ENCODE measurements around the gene CP.

The CP gene

DNA sequence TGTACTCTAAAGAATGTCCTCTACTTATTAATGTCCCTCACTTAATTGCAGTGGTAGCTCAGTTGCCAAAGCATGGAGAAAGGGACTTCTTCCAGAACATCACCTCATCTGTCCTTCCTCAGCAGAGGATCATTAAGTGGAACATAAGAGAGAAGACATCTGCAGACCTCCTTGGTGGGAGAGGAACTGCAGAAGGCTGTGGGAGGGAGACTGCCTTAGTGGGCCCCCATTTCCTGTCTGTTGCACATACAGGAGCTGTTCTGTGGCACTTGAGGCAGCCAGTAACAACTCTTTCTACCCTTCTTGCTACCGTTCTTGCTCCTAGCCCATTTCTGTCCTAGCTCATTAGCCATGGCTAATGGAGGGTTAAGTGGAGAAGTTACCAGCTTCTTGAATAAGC, 58.6 kb downstream of the CP start:
- Histone ChIP-seq H3K4me2 (ENCODE audit: insufficient read depth, low read length) (no peak overlapping the region), H2AFZ (ENCODE audit: low read depth, low read length) (no peak overlapping the region), H3K27me3 (ENCODE audit: insufficient read depth, low read length, poor library complexity) (no peaks in the 10 kb centered on the region), H3K4me3 (ENCODE audit: low read depth in 1 of 2, low read length in 2 of 2) (no peak overlapping the region), H3K27ac (ENCODE audit: low read length) (no peak overlapping the region; the same call in 1 of the 2 replicates), H3K4me1 (ENCODE audit: insufficient read depth, low read length) (peaks cover 8% of the 10 kb centered on the region), H3K9me3 (ENCODE audit: insufficient read depth, low read length, severe bottlenecking) (no peaks in the 10 kb centered on the region), H3K9ac (ENCODE audit: low read depth, low read length) (no peak overlapping the region), H4K20me1 (ENCODE audit: insufficient read depth, low read length) (no peaks in the 10 kb centered on the region), H3K36me3 (ENCODE audit: insufficient read depth, low read length) (peaks cover 72% of the 10 kb centered on the region), H3K79me2 (ENCODE audit: insufficient read depth, low read length) (no peaks in the 10 kb centered on the region)
- TF ChIP-seq, protein P1, sequence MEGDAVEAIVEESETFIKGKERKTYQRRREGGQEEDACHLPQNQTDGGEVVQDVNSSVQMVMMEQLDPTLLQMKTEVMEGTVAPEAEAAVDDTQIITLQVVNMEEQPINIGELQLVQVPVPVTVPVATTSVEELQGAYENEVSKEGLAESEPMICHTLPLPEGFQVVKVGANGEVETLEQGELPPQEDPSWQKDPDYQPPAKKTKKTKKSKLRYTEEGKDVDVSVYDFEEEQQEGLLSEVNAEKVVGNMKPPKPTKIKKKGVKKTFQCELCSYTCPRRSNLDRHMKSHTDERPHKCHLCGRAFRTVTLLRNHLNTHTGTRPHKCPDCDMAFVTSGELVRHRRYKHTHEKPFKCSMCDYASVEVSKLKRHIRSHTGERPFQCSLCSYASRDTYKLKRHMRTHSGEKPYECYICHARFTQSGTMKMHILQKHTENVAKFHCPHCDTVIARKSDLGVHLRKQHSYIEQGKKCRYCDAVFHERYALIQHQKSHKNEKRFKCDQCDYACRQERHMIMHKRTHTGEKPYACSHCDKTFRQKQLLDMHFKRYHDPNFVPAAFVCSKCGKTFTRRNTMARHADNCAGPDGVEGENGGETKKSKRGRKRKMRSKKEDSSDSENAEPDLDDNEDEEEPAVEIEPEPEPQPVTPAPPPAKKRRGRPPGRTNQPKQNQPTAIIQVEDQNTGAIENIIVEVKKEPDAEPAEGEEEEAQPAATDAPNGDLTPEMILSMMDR (IDR thresholded peaks at IDR 0.05; ENCODE audit: borderline replicate concordance, extremely low read depth, low read length, poor library complexity, severe bottlenecking), result no peak
- DNase-seq, result peak; percentile 55
- ATAC-seq (ENCODE audit: insufficient read depth, low read depth), result peak; percentile 100

GRCh38 chr3:149162007-149162406, 59.6 kb downstream of the CP start:
- TF ChIP-seq, protein P1 (IDR thresholded peaks at IDR 0.05; ENCODE audit: borderline replicate concordance, extremely low read depth, low read length, poor library complexity, severe bottlenecking), result no peak
- no peak for TF ChIP-seq EZH2 (IDR thresholded peaks at IDR 0.05; ENCODE audit: borderline replicate concordance, low read depth, low read length, severe bottlenecking)
- Histone ChIP-seq H3K79me2 (ENCODE audit: insufficient read depth, low read length) (no peaks in the 10 kb centered on the region), H3K4me2 (ENCODE audit: insufficient read depth, low read length) (no peak overlapping the region), H3K27me3 (ENCODE audit: insufficient read depth, low read length, poor library complexity) (no peaks in the 10 kb centered on the region), H2AFZ (ENCODE audit: low read depth, low read length) (no peak overlapping the region), H4K20me1 (ENCODE audit: insufficient read depth, low read length) (no peaks in the 10 kb centered on the region), H3K27ac (ENCODE audit: low read length) (no peak overlapping the region), H3K4me3 (ENCODE audit: low read depth in 1 of 2, low read length in 2 of 2) (no peak overlapping the region), H3K4me1 (ENCODE audit: insufficient read depth, low read length) (peaks cover 8% of the 10 kb centered on the region), H3K9ac (ENCODE audit: low read depth, low read length) (no peak overlapping the region), H3K36me3 (ENCODE audit: insufficient read depth, low read length) (peaks cover 71% of the 10 kb centered on the region), H3K9me3 (ENCODE audit: insufficient read depth, low read length, severe bottlenecking) (no peaks in the 10 kb centered on the region)
- no peak for ATAC-seq (ENCODE audit: insufficient read depth, low read depth)
- DNase-seq, result no peak

DNA sequence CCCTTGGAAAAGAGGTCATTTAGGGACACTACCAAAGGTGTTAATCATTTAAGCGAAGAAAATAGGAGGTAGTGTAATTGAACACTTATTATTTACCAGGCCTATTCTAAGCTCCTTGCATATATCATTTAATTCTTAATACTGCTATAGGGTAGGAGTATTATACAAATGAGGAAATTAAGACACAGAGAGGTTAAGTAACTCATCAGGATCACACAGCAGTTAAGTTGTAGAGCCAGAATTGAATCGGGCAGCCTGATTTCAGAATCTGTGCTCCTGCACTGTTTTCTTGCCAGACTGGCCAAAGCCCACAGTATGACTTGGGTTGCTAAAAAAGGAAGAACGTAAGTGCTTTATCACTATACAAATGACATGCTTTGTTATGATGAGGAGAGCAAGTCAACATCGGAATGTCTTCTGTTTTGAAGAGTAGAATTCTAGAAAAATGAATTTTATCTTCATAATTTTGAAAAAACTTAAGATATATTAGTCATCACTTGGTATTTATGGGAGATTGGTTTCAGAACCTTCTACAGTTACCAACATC, 60.8 kb downstream of the CP start:
- Histone ChIP-seq H4K20me1 (ENCODE audit: insufficient read depth, low read length) (no peaks in the 10 kb centered on the region), H2AFZ (ENCODE audit: low read depth, low read length) (no peak overlapping the region), H3K27ac (ENCODE audit: low read length) (no peak overlapping the region), H3K4me1 (ENCODE audit: insufficient read depth, low read length) (peaks cover 8% of the 10 kb centered on the region), H3K36me3 (ENCODE audit: insufficient read depth, low read length) (peaks cover 70% of the 10 kb centered on the region), H3K4me2 (ENCODE audit: insufficient read depth, low read length) (no peak overlapping the region), H3K4me3 (ENCODE audit: low read depth in 1 of 2, low read length in 2 of 2) (no peak overlapping the region), H3K79me2 (ENCODE audit: insufficient read depth, low read length) (no peaks in the 10 kb centered on the region), H3K9me3 (ENCODE audit: insufficient read depth, low read length, severe bottlenecking) (no peaks in the 10 kb centered on the region), H3K9ac (ENCODE audit: low read depth, low read length) (no peak overlapping the region), H3K27me3 (ENCODE audit: insufficient read depth, low read length, poor library complexity) (no peaks in the 10 kb centered on the region)
- DNase-seq, result no peak
- ATAC-seq (ENCODE audit: insufficient read depth, low read depth), result no peak
- no peak for TF ChIP-seq EZH2 (IDR thresholded peaks at IDR 0.05; ENCODE audit: borderline replicate concordance, low read depth, low read length, severe bottlenecking)
- TF ChIP-seq, protein P1 (IDR thresholded peaks at IDR 0.05; ENCODE audit: borderline replicate concordance, extremely low read depth, low read length, poor library complexity, severe bottlenecking), result no peak

GRCh38 chr3:149153402-149153801, 68.2 kb downstream of the CP start:
- ATAC-seq (ENCODE audit: insufficient read depth, low read depth) (no peak), DNase-seq (no peak)
- Histone ChIP-seq H3K4me3 (ENCODE audit: low read depth in 1 of 2, low read length in 2 of 2) (no peak overlapping the region), H3K79me2 (ENCODE audit: insufficient read depth, low read length) (no peaks in the 10 kb centered on the region), H3K4me2 (ENCODE audit: insufficient read depth, low read length) (no peak overlapping the region), H3K27ac (ENCODE audit: low read length) (no peak overlapping the region), H3K36me3 (ENCODE audit: insufficient read depth, low read length) (peaks cover 68% of the 10 kb centered on the region), H4K20me1 (ENCODE audit: insufficient read depth, low read length) (no peaks in the 10 kb centered on the region), H2AFZ (ENCODE audit: low read depth, low read length) (no peak overlapping the region), H3K9ac (ENCODE audit: low read depth, low read length) (no peak overlapping the region), H3K27me3 (ENCODE audit: insufficient read depth, low read length, poor library complexity) (no peaks in the 10 kb centered on the region), H3K4me1 (ENCODE audit: insufficient read depth, low read length) (no peaks in the 10 kb centered on the region), H3K9me3 (ENCODE audit: insufficient read depth, low read length, severe bottlenecking) (no peaks in the 10 kb centered on the region)
- TF ChIP-seq EZH2 (IDR thresholded peaks at IDR 0.05; ENCODE audit: borderline replicate concordance, low read depth, low read length, severe bottlenecking), result no peak
- TF ChIP-seq, protein P1 (IDR thresholded peaks at IDR 0.05; ENCODE audit: borderline replicate concordance, extremely low read depth, low read length, poor library complexity, severe bottlenecking), result no peak

All from DND-41 (cell line).